ENCODE measurements around the gene CSTF3. TPM values are rescaled to one million over a fixed set of nuclear protein-coding genes. Genes with fewer than 3 reads are reported as not detected.

The CSTF3 gene
- total RNA-seq, 1 experiment from 2014 or later: 45.6 TPM

- H3K27ac ChIP-seq: 0 out of 2 replicates have a peak overlapping the region, but pooled peaks have one; percentile 29
- no peak for DNase-seq
- TF ChIP-seq EZH2 (IDR thresholded peaks at IDR 0.05; ENCODE audit: low read depth) (no peak), CTCF (conservative IDR thresholded peaks at IDR 0.05) (no peak)
- peaks cover 100% of the 10 kb centered on the region for H3K79me2 ChIP-seq (ENCODE audit: low read depth)
- H3K9me2 ChIP-seq (ENCODE audit: insufficient read depth): no peaks in the 10 kb centered on the region
- peaks cover 29% of the 10 kb centered on the region for H3K36me3 ChIP-seq (ENCODE audit: low read depth)
- ChIA-PET CTCF (interaction anchor here (1.3 kb wide), 1 partner anchor 23 kb away, joined by 3 read pairs; no protein-coding TSS in a partner anchor), POLR2A (ENCODE audit: unreplicated experiment) (no interaction called here)
- peaks cover 19% of the 10 kb centered on the region for H3K4me1 ChIP-seq (replicated peaks; ENCODE audit: insufficient read depth)
- intact Hi-C loops (cut with micrococcal nuclease; ENCODE audit: unreplicated experiment): no loop called here
- H3K4me2 ChIP-seq: no peak overlapping the region
- H2AFZ ChIP-seq: no peak overlapping the region
- H3K27me3 ChIP-seq (ENCODE audit: insufficient read depth, low read depth): no peaks in the 10 kb centered on the region
- no peaks in the 10 kb centered on the region for H3K9me3 ChIP-seq (ENCODE audit: insufficient read depth, low read depth)
- H3F3A ChIP-seq (ENCODE audit: insufficient read depth, low read depth): peaks cover 62% of the 10 kb centered on the region
- no TSS peak for BruUV-seq (replicated peaks)
- peaks cover 96% of the 10 kb centered on the region for H4K20me1 ChIP-seq (ENCODE audit: insufficient read depth)
- H3K4me3 ChIP-seq: no peak overlapping the region
These were observed 13.7 kb downstream of the CSTF3 start for GRCh38 chr11:33147559-33147958.

- intact Hi-C loops (cut with micrococcal nuclease; ENCODE audit: unreplicated experiment): no loop called here
- ChIA-PET CTCF (no interaction called here), POLR2A (ENCODE audit: unreplicated experiment) (no interaction called here)
- Histone ChIP-seq H3K4me3 (no peak overlapping the region), H3K4me2 (no peak overlapping the region), H3K79me2 (ENCODE audit: low read depth) (peaks cover 13% of the 10 kb centered on the region), H3K9me3 (ENCODE audit: insufficient read depth, low read depth) (no peaks in the 10 kb centered on the region), H3K27ac (0 out of 2 replicates have a peak overlapping the region, but pooled peaks have one; percentile 1), H3K27me3 (ENCODE audit: insufficient read depth, low read depth) (no peaks in the 10 kb centered on the region), H4K20me1 (ENCODE audit: insufficient read depth) (peaks cover 34% of the 10 kb centered on the region), H3K36me3 (ENCODE audit: low read depth) (peaks cover 23% of the 10 kb centered on the region), H2AFZ (no peak overlapping the region), H3F3A (ENCODE audit: insufficient read depth, low read depth) (peaks cover 37% of the 10 kb centered on the region), H3K4me1 (replicated peaks; ENCODE audit: insufficient read depth) (no peaks in the 10 kb centered on the region), H3K9me2 (ENCODE audit: insufficient read depth) (no peaks in the 10 kb centered on the region)
- no peak for DNase-seq
- BruUV-seq (replicated peaks): no TSS peak
- TF ChIP-seq CTCF (conservative IDR thresholded peaks at IDR 0.05) (no peak), EZH2 (IDR thresholded peaks at IDR 0.05; ENCODE audit: low read depth) (no peak)
These were observed 25.4 kb downstream of the CSTF3 start for GRCh38 chr11:33135768-33136443.

GRCh38 chr11:33135216-33135615, 26.1 kb downstream of the CSTF3 start:
- H3K9me3 ChIP-seq (ENCODE audit: insufficient read depth, low read depth): no peaks in the 10 kb centered on the region
- H3K4me2 ChIP-seq: no peak overlapping the region
- ChIA-PET POLR2A (ENCODE audit: unreplicated experiment) (no interaction called here), CTCF (no interaction called here)
- peaks cover 29% of the 10 kb centered on the region for H4K20me1 ChIP-seq (ENCODE audit: insufficient read depth)
- no TSS peak for BruUV-seq (replicated peaks)
- peaks cover 31% of the 10 kb centered on the region for H3F3A ChIP-seq (ENCODE audit: insufficient read depth, low read depth)
- no peak overlapping the region for H3K27ac ChIP-seq
- peaks cover 16% of the 10 kb centered on the region for H3K36me3 ChIP-seq (ENCODE audit: low read depth)
- H3K27me3 ChIP-seq (ENCODE audit: insufficient read depth, low read depth): no peaks in the 10 kb centered on the region
- H3K9me2 ChIP-seq (ENCODE audit: insufficient read depth): no peaks in the 10 kb centered on the region
- no peak for DNase-seq
- H3K4me1 ChIP-seq (replicated peaks; ENCODE audit: insufficient read depth): no peaks in the 10 kb centered on the region
- TF ChIP-seq CTCF (conservative IDR thresholded peaks at IDR 0.05): no peak
- TF ChIP-seq EZH2 (IDR thresholded peaks at IDR 0.05; ENCODE audit: low read depth): no peak
- no peak overlapping the region for H2AFZ ChIP-seq
- H3K4me3 ChIP-seq: no peak overlapping the region
- peaks cover 7% of the 10 kb centered on the region for H3K79me2 ChIP-seq (ENCODE audit: low read depth)
- intact Hi-C loops (cut with micrococcal nuclease; ENCODE audit: unreplicated experiment): no loop called here
